GM18951 (cell line): ENCODE results near the gene LYSMD1.
A peak's percentile ranks its signal among the peaks of the same experiment; 100 is the strongest.
"Not testable (repeated sequence)": the region's sequence is repeated elsewhere in the genome, so short reads cannot be mapped to it uniquely, and the experiment has no call there.

Source experiments
- POLR2A ChIP-seq: IDR thresholded peaks from 4 replicates; pipeline ENCODE4 v1.6.1; 2011; ENCODE audit warnings: mild to moderate bottlenecking; ENCODE audit not compliant: insufficient read length, insufficient read depth; ENCODE audit errors: extremely low read depth
- in situ Hi-C: fragments of 300-500 bp; cut with MboI; formaldehyde crosslinking; loops from one replicate; pipeline ENCODE4 v1.12.0; 2022; ENCODE audit warnings: low sequenced_read_pairs, mixed read lengths, inconsistent platforms; ENCODE audit not compliant: unreplicated experiment

The LYSMD1 gene

GRCh38 chr1:151189637-151190445, 24.1 kb upstream of the LYSMD1 start, which contains the start of gene VPS72:
VPS72 (minus strand) TSS chr1:151190197; CDS start chr1:151190121, 76 bp downstream.
- in situ Hi-C loops: no loop called here
- peak; percentile 85 for TF ChIP-seq POLR2A

- in situ Hi-C loops: not testable (repeated sequence)
Observed at GRCh38 chr1:151188667-151189066, 23.0 kb upstream of the LYSMD1 start.

GRCh38 chr1:151187205-151187604, 21.5 kb upstream of the LYSMD1 start:
- in situ Hi-C loops: no loop called here

GRCh38 chr1:151184211-151184610, 18.5 kb upstream of the LYSMD1 start:
- in situ Hi-C loops: no loop called here
- TF ChIP-seq POLR2A: no peak

More at GRCh38 chr1:151187205-151187604, 21.5 kb upstream of the LYSMD1 start:
- TF ChIP-seq POLR2A: no peak

GRCh38 chr1:151176514-151177045, 10.9 kb upstream of the LYSMD1 start:
- in situ Hi-C loops: no loop called here
- no peak for TF ChIP-seq POLR2A

GRCh38 chr1:151175863-151176262, 10.2 kb upstream of the LYSMD1 start, which contains the start of gene TMOD4:
TMOD4 (minus strand) TSS chr1:151175981; CDS start chr1:151174875, 1,106 bp downstream.
- no peak for TF ChIP-seq POLR2A
- in situ Hi-C loops: no loop called here

GRCh38 chr1:151175041-151175741, 9.5 kb upstream of the LYSMD1 start:
- no peak for TF ChIP-seq POLR2A
- in situ Hi-C loops: no loop called here

- in situ Hi-C loops: no loop called here
- peak; percentile 25 for TF ChIP-seq POLR2A
Observed at GRCh38 chr1:151171190-151171589, 5.5 kb upstream of the LYSMD1 start.

GRCh38 chr1:151167116-151167515, 1.4 kb upstream of the LYSMD1 start:
- in situ Hi-C loops: no loop called here
- TF ChIP-seq POLR2A: no peak

GRCh38 chr1:151166505-151166956, 829 bp upstream of the LYSMD1 start:
- TF ChIP-seq POLR2A: no peak
- in situ Hi-C loops: no loop called here

GRCh38 chr1:151165281-151165737, 393 bp downstream of the LYSMD1 start:
- no peak for TF ChIP-seq POLR2A
- in situ Hi-C loops: no loop called here

GRCh38 chr1:151164732-151165280, 896 bp downstream of the LYSMD1 start:
- in situ Hi-C loops: no loop called here

GRCh38 chr1:151159373-151159772, 6.3 kb downstream of the LYSMD1 start:
- no peak for TF ChIP-seq POLR2A
- in situ Hi-C loops: loop anchor here (5.0 kb wide), 1 partner anchor 62 kb away; no protein-coding TSS in a partner anchor

More at GRCh38 chr1:151164732-151165280, 896 bp downstream of the LYSMD1 start:
- no peak for TF ChIP-seq POLR2A
